ENCODE measurements around the gene CDC42BPG. TPM values are rescaled to one million over a fixed set of nuclear protein-coding genes. Genes with fewer than 3 reads are reported as not detected.
A peak's percentile ranks its signal among the peaks of the same experiment; 100 is the strongest.

The CDC42BPG gene
- total RNA-seq, 3 donors from 2014 or later: 5.9 to 14.9 TPM; not detected in 1

DNA sequence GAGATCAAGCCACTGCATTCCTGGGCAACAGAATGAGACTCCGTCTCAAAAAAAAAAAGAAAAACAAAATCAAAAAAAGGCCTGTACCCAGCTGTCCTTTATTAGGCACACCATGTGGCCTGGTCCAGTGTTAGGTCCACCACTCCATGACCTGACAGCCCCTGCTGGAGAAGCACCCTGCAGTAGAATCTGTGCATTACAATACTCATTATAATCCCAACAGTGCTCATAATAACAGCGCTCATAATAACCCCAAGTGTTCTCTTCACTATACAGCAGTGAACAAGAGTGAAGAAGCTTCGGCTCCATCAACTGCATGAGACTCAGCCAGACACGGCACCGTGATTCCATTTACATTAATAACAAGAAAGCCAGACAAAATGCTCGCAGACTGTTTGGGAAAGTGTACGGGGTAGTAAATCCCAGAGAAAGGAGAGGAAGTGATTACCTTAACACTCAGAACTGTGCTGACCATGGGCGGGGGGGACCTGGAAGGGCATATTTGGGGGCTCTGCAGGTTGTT, 42.8 kb upstream of the CDC42BPG start:
- DNase-seq (ENCODE audit: low spot score in 2 of 2): no peak
- Histone ChIP-seq H3K4me1 (peaks cover 0 to 4% of the 10 kb centered on the region in 2 donors), H3K9me3 (no peaks in the 10 kb centered on the region), H3K27me3 (no peaks in the 10 kb centered on the region), H3K4me3 (peak overlapping the region in 2 of 3 donors; percentile 32 to 57), H3K36me3 (no peaks in the 10 kb centered on the region), H3K27ac (peak overlapping the region; percentile 50 to 60)
- intact Hi-C loops (cut with DNase I; ENCODE audit: low total_unique reads): no loop called here
- TF ChIP-seq POLR2AphosphoS5 (IDR thresholded peaks at IDR 0.05): no peak
- no peak for TF ChIP-seq POLR2A (IDR thresholded peaks at IDR 0.05)
- TF ChIP-seq, protein P1, sequence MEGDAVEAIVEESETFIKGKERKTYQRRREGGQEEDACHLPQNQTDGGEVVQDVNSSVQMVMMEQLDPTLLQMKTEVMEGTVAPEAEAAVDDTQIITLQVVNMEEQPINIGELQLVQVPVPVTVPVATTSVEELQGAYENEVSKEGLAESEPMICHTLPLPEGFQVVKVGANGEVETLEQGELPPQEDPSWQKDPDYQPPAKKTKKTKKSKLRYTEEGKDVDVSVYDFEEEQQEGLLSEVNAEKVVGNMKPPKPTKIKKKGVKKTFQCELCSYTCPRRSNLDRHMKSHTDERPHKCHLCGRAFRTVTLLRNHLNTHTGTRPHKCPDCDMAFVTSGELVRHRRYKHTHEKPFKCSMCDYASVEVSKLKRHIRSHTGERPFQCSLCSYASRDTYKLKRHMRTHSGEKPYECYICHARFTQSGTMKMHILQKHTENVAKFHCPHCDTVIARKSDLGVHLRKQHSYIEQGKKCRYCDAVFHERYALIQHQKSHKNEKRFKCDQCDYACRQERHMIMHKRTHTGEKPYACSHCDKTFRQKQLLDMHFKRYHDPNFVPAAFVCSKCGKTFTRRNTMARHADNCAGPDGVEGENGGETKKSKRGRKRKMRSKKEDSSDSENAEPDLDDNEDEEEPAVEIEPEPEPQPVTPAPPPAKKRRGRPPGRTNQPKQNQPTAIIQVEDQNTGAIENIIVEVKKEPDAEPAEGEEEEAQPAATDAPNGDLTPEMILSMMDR (IDR thresholded peaks at IDR 0.05): no peak

- Histone ChIP-seq H3K4me1 (peaks cover 0 to 4% of the 10 kb centered on the region in 2 donors), H3K27ac (no peak overlapping the region), H3K36me3 (no peaks in the 10 kb centered on the region), H3K27me3 (no peaks in the 10 kb centered on the region), H3K9me3 (no peaks in the 10 kb centered on the region), H3K4me3 (no peak overlapping the region)
- no peak for DNase-seq (ENCODE audit: low spot score in 2 of 2)
- intact Hi-C loops (cut with DNase I; ENCODE audit: low total_unique reads): no loop called here
- no peak for TF ChIP-seq POLR2AphosphoS5 (IDR thresholded peaks at IDR 0.05)
- TF ChIP-seq, protein P1 (IDR thresholded peaks at IDR 0.05): no peak
- TF ChIP-seq POLR2A (IDR thresholded peaks at IDR 0.05): no peak
These were observed 41.2 kb upstream of the CDC42BPG start for GRCh38 chr11:64885367-64886286.

GRCh38 chr11:64884019-64884418, 39.6 kb upstream of the CDC42BPG start:
- H3K36me3 ChIP-seq: no peaks in the 10 kb centered on the region
- no peak overlapping the region for H3K4me3 ChIP-seq
- no peak for DNase-seq (ENCODE audit: low spot score in 2 of 2)
- H3K9me3 ChIP-seq: no peaks in the 10 kb centered on the region
- intact Hi-C loops (cut with DNase I; ENCODE audit: low total_unique reads): no loop called here
- H3K4me1 ChIP-seq: peaks cover 0 to 10% of the 10 kb centered on the region in 2 donors
- H3K27ac ChIP-seq: no peak overlapping the region
- H3K27me3 ChIP-seq: no peaks in the 10 kb centered on the region
- no peak for TF ChIP-seq POLR2A (IDR thresholded peaks at IDR 0.05)
- TF ChIP-seq POLR2AphosphoS5 (IDR thresholded peaks at IDR 0.05): no peak
- TF ChIP-seq, protein P1 (IDR thresholded peaks at IDR 0.05): no peak

- Histone ChIP-seq H3K27ac (no peak overlapping the region), H3K4me3 (no peak overlapping the region), H3K4me1 (peaks cover 0 to 10% of the 10 kb centered on the region in 2 donors), H3K27me3 (no peaks in the 10 kb centered on the region), H3K36me3 (no peaks in the 10 kb centered on the region), H3K9me3 (no peaks in the 10 kb centered on the region)
- TF ChIP-seq POLR2A (IDR thresholded peaks at IDR 0.05) (no peak), POLR2AphosphoS5 (IDR thresholded peaks at IDR 0.05) (no peak)
- TF ChIP-seq, protein P1 (IDR thresholded peaks at IDR 0.05): no peak
- intact Hi-C loops (cut with DNase I; ENCODE audit: low total_unique reads): no loop called here
- no peak for DNase-seq (ENCODE audit: low spot score in 2 of 2)
These were observed 39.1 kb upstream of the CDC42BPG start for GRCh38 chr11:64883575-64883974.

DNA sequence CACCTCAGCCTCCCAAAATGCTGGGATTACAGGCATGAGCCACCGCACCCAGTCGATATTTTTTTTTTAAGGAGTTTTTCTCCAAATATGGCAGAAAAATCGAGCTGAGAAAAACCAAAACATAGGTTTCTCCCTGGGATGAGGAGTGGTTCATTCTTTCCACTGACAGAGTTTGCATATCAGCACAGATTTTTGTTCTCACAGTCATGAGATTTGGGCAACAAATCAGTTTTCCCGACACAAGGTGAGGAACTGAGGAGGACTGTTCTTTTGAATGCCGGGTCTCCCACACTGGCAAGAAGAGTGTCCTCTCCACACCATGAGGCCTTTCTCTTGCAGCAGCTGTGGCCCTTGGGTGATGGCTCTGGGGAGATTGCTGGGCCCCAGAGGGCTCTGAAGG, 37.8 kb upstream of the CDC42BPG start:
- intact Hi-C loops (cut with DNase I; ENCODE audit: low total_unique reads): no loop called here
- no peak overlapping the region for H3K4me3 ChIP-seq
- TF ChIP-seq POLR2AphosphoS5 (IDR thresholded peaks at IDR 0.05) (no peak), POLR2A (IDR thresholded peaks at IDR 0.05) (no peak)
- TF ChIP-seq, protein P1 (IDR thresholded peaks at IDR 0.05): no peak
- H3K36me3 ChIP-seq: no peaks in the 10 kb centered on the region
- no peaks in the 10 kb centered on the region for H3K27me3 ChIP-seq
- no peak for DNase-seq (ENCODE audit: low spot score in 2 of 2)
- H3K9me3 ChIP-seq: no peaks in the 10 kb centered on the region
- no peak overlapping the region for H3K27ac ChIP-seq
- H3K4me1 ChIP-seq: peaks cover 4 to 6% of the 10 kb centered on the region in 2 donors

All from breast epithelium (tissue), 4 donors.